ENCODE measurements around the gene PNPO.
A peak's percentile ranks its signal among the peaks of the same experiment; 100 is the strongest.

Gene PNPO

GRCh38 chr17:47970725-47971499 lies 29.5 kb downstream of the PNPO start, which contains the start of gene CDK5RAP3:
TSS of gene CDK5RAP3 (plus strand) at chr17:47971113. CDS start at chr17:47971147, 34 bp downstream.
- H3K4me3 ChIP-seq (ENCODE audit: control insufficient read depth, low read depth, low read length): peak within 1 kb of the TSS; percentile 96
- TF ChIP-seq CTCF (IDR thresholded peaks at IDR 0.05; ENCODE audit: control insufficient read depth, insufficient read depth, low read depth, low read length, missing control alignments): peak; percentile 87
- peak; percentile 93 for DNase-seq (ENCODE audit: low read depth)

- DNase-seq (ENCODE audit: low read depth): no peak
- no peak for TF ChIP-seq CTCF (IDR thresholded peaks at IDR 0.05; ENCODE audit: control insufficient read depth, insufficient read depth, low read depth, low read length, missing control alignments)
- no peak overlapping the region for H3K4me3 ChIP-seq (ENCODE audit: control insufficient read depth, low read depth, low read length)
These were observed 32.2 kb downstream of the PNPO start for GRCh38 chr17:47973541-47973940.

GRCh38 chr17:47975189-47975822 lies 33.9 kb downstream of the PNPO start:
- no peak for TF ChIP-seq CTCF (IDR thresholded peaks at IDR 0.05; ENCODE audit: control insufficient read depth, insufficient read depth, low read depth, low read length, missing control alignments)
- no peak for DNase-seq (ENCODE audit: low read depth)
- H3K4me3 ChIP-seq (ENCODE audit: control insufficient read depth, low read depth, low read length): no peak overlapping the region

- no peak for DNase-seq (ENCODE audit: low read depth)
- TF ChIP-seq CTCF (IDR thresholded peaks at IDR 0.05; ENCODE audit: control insufficient read depth, insufficient read depth, low read depth, low read length, missing control alignments): no peak
These were observed 34.4 kb downstream of the PNPO start for GRCh38 chr17:47975823-47976205.

GRCh38 chr17:47978324-47978723 lies 37.0 kb downstream of the PNPO start:
- TF ChIP-seq CTCF (IDR thresholded peaks at IDR 0.05; ENCODE audit: control insufficient read depth, insufficient read depth, low read depth, low read length, missing control alignments): peak; percentile 79
- no peak overlapping the region for H3K4me3 ChIP-seq (ENCODE audit: control insufficient read depth, low read depth, low read length)
- no peak for DNase-seq (ENCODE audit: low read depth)

More at GRCh38 chr17:47975823-47976205, 34.4 kb downstream of the PNPO start:
- H3K4me3 ChIP-seq (ENCODE audit: control insufficient read depth, low read depth, low read length): no peak overlapping the region

GRCh38 chr17:47980541-47980940 lies 39.2 kb downstream of the PNPO start:
- TF ChIP-seq CTCF (IDR thresholded peaks at IDR 0.05; ENCODE audit: control insufficient read depth, insufficient read depth, low read depth, low read length, missing control alignments): no peak
- no peak overlapping the region for H3K4me3 ChIP-seq (ENCODE audit: control insufficient read depth, low read depth, low read length)
- DNase-seq (ENCODE audit: low read depth): no peak

Measured in AG09309 (cell line).